Skeletal muscle satellite cell (primary cell): ENCODE data around the gene TFCP2L1. TPM values are rescaled to one million over a fixed set of nuclear protein-coding genes. Genes with fewer than 3 reads are reported as not detected.
"Not testable (repeated sequence)": the region's sequence is repeated elsewhere in the genome, so short reads cannot be mapped to it uniquely, and the experiment has no call there.

Experiments used
- H3K27me3 ChIP-seq: 2 replicates; pipeline ENCODE4 v1.7.0; 2013; ENCODE audit warnings: low read length; ENCODE audit not compliant: control insufficient read depth, insufficient read depth
- H3K36me3 ChIP-seq: 2 replicates; pipeline ENCODE4 v1.7.0; 2013; ENCODE audit warnings: mild to moderate bottlenecking, control low read depth, low read length; ENCODE audit not compliant: insufficient read depth
- H3K4me1 ChIP-seq: 2 replicates; pipeline ENCODE4 v1.7.0; 2013; ENCODE audit warnings: low read length; ENCODE audit not compliant: control insufficient read depth, insufficient read depth
- H3K4me2 ChIP-seq: 2 replicates; pipeline ENCODE4 v1.7.0; 2013; ENCODE audit warnings: mild to moderate bottlenecking, low read length
- H3K4me3 ChIP-seq: 2 replicates; pipeline ENCODE4 v1.7.0; 2013; ENCODE audit warnings: low read length
- H3K9ac ChIP-seq: 2 replicates; pipeline ENCODE4 v1.7.0; 2013; ENCODE audit warnings: mild to moderate bottlenecking, low read depth, low read length, moderate library complexity
- H3K9me3 ChIP-seq: replicated peaks from 2 replicates; pipeline ENCODE4 v1.7.0; 2013; ENCODE audit warnings: mild to moderate bottlenecking, control low read depth, low read length
- total RNA-seq: library from RNA; depleted of rRNA; stranded (reverse); fragments of >200 nt; gene quantifications from 2 replicates; pipeline ENCODE4 v1.2.3, GENCODE V29; 2012; rRNA removed

The TFCP2L1 gene, protein sequence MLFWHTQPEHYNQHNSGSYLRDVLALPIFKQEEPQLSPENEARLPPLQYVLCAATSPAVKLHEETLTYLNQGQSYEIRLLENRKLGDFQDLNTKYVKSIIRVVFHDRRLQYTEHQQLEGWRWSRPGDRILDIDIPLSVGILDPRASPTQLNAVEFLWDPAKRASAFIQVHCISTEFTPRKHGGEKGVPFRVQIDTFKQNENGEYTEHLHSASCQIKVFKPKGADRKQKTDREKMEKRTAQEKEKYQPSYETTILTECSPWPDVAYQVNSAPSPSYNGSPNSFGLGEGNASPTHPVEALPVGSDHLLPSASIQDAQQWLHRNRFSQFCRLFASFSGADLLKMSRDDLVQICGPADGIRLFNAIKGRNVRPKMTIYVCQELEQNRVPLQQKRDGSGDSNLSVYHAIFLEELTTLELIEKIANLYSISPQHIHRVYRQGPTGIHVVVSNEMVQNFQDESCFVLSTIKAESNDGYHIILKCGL
- total RNA-seq = under 0.01 TPM in 2 replicates

DNA sequence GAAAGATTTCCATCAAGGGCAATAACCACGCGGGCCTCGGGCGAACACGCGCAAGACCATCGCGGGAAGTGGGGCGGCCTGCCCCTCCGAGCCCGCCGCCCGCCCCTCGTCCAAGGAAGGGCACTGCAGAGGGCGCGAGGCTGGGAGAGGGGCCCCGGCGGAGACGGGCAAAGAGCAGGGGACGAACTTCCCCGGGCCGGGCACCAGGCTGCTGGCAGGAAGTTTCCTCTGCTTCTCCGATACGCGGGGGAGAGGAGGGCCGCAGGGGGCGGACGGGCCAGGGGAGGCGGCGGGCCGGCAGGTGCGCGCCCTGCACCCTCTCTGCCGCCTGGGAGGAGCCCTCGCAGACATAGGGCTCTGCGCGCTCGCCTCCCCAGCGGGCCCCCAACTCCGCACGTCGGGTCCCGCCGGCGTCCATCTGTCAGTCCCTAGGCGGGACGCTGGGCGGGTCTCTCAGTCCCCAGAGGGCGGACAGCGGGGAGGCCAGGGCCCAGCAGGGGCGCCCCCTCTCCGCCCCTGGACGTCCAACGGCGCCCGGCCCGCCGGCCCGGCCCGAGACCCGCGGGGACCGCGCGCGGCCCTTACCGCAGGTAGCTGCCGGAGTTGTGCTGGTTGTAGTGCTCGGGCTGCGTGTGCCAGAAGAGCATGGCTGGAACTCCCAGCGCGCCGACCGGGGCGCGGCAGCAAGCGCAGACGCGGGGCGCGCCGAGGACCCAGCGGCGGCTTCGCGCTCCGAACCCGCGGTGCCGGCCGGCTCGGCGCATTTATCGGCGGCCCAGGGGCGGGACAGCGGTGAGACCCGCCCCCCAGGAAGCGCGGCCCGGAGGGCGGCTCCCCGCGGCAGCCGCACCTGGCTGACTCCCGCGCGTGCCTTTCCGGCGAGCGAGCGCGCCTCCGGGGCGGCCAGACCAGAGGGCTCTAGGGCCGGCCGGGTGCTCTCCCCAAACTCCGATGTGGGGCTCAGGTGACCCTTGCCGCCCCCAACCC is at the start of gene TFCP2L1:
TFCP2L1 (minus strand) TSS at position 740 of the 987 bp plus-strand sequence; CDS start at position 647, 93 bp downstream.
- Histone ChIP-seq H3K4me1 (peaks cover 16% of the 10 kb centered on the region), H3K27me3 (peaks cover 82% of the 10 kb centered on the region), H3K4me2 (peak within 1 kb of the TSS; percentile 75), H3K36me3 (no peaks in the 10 kb centered on the region), H3K9me3 (no peaks in the 10 kb centered on the region), H3K4me3 (peak within 1 kb of the TSS; percentile 53), H3K9ac (no peak within 1 kb of the TSS)

DNA sequence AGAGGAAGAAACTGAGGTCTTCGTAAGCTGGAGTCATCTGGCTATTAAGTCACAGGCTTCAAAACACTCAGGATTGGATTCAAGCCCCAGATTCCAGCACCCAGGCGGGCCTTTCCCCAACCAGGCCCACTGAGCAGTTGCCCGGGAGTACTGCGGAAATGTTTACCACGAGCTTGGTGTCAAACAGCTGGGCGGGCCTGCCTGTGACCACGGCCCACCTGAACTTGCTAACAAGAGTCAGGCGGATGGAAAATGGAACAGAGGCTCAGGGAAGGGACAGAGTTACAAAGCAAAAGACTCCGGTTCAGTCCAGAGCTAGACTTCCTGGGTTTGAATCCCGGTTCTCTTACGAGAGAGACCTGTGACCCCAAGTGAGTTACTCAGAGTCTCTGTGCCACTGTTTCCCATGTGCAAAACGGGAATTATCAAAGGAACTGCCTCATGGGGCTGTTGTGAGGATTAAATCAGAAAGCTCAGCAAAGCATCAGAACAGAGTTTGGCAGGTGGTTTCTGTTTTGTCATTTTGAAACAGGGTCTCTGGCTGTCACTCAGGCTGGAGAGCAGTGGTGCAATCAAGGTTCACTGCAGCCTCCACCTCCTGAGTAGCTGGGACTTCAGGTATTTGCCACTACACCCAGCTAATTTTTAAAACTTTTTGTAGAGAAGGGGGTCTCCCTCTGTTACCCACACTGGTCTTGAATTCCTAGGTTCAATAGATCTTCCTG is 49.0 kb upstream of the TFCP2L1 start:
- no peaks in the 10 kb centered on the region for H3K9me3 ChIP-seq
- H3K36me3 ChIP-seq = peaks cover 17% of the 10 kb centered on the region
- H3K27me3 ChIP-seq = peaks cover 10% of the 10 kb centered on the region
- H3K9ac ChIP-seq = no peak overlapping the region
- H3K4me2 ChIP-seq = no peak overlapping the region
- peaks cover 2% of the 10 kb centered on the region for H3K4me1 ChIP-seq
- H3K4me3 ChIP-seq = no peak overlapping the region

DNA sequence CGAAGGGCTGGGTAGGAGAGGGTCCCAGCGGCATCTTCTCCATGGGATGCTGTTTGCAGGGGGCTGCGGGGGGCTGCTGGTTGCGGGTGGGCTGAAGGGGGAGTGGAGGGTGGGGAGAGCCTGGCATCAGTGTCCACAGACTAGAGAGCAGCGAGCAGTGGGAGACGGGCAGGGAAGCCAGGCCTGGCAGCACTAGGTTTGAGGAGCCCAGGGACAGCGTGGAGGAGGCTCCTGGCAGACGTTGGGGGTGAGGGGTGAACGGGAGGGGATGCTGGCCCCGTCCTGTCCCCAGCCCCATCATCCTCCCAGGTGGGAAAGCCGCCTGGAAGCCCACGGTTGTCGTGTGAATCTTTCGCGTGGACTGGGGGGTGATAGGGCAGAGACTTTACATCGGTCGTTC is 48.2 kb upstream of the TFCP2L1 start:
- no peaks in the 10 kb centered on the region for H3K9me3 ChIP-seq
- H3K4me2 ChIP-seq = no peak overlapping the region

DNA sequence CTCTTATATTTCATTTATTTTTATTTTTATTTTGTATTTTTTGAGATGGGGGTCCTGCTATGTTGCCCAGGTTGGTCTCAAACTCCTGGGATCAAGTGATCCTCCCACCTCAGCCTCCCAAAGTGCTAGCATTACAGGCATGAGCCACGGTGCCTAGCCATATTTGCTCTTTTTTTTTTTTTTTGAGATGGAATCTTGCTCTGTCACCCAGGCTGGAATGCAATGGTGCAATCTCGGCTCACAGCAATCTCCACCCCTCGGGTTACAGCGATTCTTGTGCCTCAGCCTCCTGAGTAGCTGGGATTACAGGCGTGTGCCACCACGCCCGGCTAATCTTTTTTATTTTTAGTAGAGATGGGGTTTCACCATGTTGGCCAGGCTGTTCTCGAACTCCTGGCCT is 46.3 kb upstream of the TFCP2L1 start:
- not testable (repeated sequence) for H3K4me2 ChIP-seq, H3K9ac ChIP-seq, H3K4me3 ChIP-seq, H3K36me3 ChIP-seq, H3K4me1 ChIP-seq, H3K9me3 ChIP-seq
- H3K27me3 ChIP-seq = peaks cover 15% of the 10 kb centered on the region

More for the DNA sequence above, 48.2 kb upstream of the TFCP2L1 start:
- Histone ChIP-seq H3K27me3 (peaks cover 15% of the 10 kb centered on the region), H3K4me3 (no peak overlapping the region), H3K9ac (no peak overlapping the region), H3K36me3 (peaks cover 9% of the 10 kb centered on the region), H3K4me1 (peaks cover 2% of the 10 kb centered on the region)

DNA sequence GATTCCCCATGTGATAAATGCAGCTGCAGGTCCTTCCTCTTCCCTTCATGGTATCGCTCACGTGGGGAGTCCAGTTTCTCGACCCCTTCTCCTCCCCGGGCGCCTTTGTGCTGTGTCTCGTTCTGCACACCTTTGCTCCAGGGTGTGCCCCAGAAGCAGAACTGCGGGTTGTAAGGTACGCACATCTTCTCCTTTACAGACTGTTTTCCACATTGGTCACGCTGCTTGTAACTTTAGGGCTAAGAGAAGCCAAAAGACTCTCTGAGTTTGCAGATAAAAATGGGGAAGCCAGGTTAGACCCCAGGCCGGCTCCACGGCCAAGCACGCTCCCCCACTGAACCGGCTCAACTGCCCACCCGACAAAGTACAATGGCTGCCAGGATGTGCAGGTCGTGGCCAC is 45.9 kb upstream of the TFCP2L1 start:
- Histone ChIP-seq H3K4me1 (no peaks in the 10 kb centered on the region), H3K9ac (no peak overlapping the region), H3K27me3 (peaks cover 15% of the 10 kb centered on the region), H3K9me3 (no peaks in the 10 kb centered on the region), H3K4me2 (no peak overlapping the region), H3K4me3 (no peak overlapping the region), H3K36me3 (no peaks in the 10 kb centered on the region)

DNA sequence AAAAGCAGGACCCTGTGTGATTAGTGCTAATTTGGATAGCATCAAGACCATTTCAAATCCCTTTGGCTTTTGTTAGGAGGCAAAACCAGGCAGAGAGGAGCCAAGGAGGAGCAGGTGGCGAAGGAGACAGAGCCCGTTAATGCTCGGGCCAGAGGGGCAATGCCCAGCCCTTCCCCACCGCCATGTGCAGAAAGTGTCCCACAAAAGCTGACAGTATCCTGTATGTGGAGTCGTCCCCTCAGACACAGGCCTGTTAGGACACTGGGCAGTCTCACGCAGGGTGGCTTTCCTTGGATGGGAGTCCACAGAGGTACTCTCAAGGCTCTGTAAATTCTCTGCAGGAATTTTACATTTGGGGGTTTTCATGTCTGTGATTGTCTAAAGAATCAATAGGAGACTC is 44.8 kb upstream of the TFCP2L1 start:
- H3K36me3 ChIP-seq = no peaks in the 10 kb centered on the region
- H3K4me1 ChIP-seq = no peaks in the 10 kb centered on the region
- H3K4me3 ChIP-seq = no peak overlapping the region
- peaks cover 21% of the 10 kb centered on the region for H3K27me3 ChIP-seq
- no peaks in the 10 kb centered on the region for H3K9me3 ChIP-seq
- no peak overlapping the region for H3K4me2 ChIP-seq
- no peak overlapping the region for H3K9ac ChIP-seq

DNA sequence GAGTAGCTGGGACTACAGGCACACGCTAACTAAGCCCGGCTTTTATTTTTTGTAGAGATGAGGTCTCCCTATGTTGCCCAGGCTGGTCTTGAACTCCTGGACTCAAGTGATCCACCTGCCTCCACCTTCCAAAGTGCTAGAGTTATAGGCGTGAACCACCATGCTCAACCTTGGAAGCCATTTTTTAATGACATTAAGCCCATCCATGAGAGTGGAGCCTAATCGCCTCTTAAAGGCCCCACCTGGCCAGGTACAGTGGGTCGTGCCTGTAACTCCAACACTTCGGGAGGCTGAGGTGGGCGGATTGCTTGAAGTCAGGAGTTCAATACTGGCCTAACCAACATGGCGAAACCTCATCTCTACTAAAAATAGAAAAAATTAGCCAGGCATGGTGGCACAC is 41.6 kb upstream of the TFCP2L1 start:
- no peak overlapping the region for H3K4me3 ChIP-seq
- H3K9me3 ChIP-seq = no peaks in the 10 kb centered on the region
- H3K4me1 ChIP-seq = no peaks in the 10 kb centered on the region
- no peak overlapping the region for H3K4me2 ChIP-seq
- H3K27me3 ChIP-seq = peaks cover 29% of the 10 kb centered on the region
- no peaks in the 10 kb centered on the region for H3K36me3 ChIP-seq
- H3K9ac ChIP-seq = no peak overlapping the region

DNA sequence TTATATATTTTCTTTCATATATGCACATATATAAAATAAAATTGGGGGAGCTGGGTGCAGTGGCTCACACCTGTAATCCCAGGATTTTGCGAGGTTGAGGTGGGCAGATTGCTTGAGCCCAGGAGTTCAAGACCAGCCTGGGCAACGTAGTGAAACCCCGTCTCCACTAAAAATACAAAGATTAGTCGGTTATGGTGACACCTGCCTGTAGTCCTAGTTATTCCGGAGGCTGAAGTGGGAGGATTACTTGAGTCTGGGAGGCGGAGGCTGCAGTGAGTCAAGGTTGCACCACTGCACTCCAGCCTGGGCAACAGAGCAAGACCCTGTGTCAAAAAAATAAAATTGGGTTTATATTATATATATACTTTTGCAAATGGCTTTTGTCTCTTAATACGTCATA is 39.6 kb upstream of the TFCP2L1 start:
- H3K9ac ChIP-seq = no peak overlapping the region
- H3K4me1 ChIP-seq = no peaks in the 10 kb centered on the region
- H3K4me3 ChIP-seq = no peak overlapping the region
- no peaks in the 10 kb centered on the region for H3K36me3 ChIP-seq
- no peak overlapping the region for H3K4me2 ChIP-seq
- H3K27me3 ChIP-seq = peaks cover 38% of the 10 kb centered on the region
- H3K9me3 ChIP-seq = no peaks in the 10 kb centered on the region

DNA sequence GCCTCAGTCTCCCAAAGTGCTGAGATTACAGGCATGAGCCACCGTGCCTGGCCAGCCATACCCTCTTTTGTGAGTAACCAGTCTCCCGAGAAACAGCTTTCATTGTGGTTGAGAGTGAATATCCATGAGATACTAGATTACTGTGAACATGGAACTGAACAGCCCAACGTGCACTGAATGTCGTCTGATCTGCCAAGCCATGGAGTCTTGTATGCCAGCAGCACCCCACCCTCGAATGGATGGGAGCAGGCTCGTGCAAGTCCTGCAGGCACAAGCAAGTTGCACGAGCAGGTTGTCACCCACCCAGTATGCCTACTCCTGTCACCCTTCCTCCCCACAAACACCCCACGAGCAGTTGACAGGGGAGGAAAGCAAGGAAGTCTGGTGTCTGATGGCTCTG is 36.5 kb upstream of the TFCP2L1 start:
- Histone ChIP-seq H3K9me3 (no peaks in the 10 kb centered on the region), H3K4me1 (no peaks in the 10 kb centered on the region), H3K27me3 (peaks cover 32% of the 10 kb centered on the region), H3K4me2 (no peak overlapping the region), H3K9ac (no peak overlapping the region), H3K4me3 (no peak overlapping the region), H3K36me3 (no peaks in the 10 kb centered on the region)

DNA sequence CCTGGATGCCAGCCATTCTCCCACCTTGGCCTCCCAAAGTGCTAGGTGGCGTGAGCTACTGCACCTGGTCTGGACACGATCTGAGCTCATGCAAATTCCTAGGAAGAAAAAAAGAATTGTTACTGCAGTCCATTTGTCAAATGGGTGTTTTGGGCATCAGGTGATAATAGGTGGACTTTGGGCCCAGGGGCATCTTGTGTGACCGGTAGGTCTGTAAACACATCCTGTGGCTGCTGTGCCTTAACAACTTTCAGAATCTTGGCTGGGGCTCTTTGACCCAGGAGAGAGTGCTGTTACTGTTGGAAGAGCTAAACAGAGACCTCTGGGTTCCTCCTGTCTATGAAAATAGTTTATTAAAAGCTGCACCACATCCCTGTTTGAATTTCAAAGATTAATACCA is 34.9 kb upstream of the TFCP2L1 start:
- no peaks in the 10 kb centered on the region for H3K9me3 ChIP-seq
- H3K9ac ChIP-seq = no peak overlapping the region
- H3K4me2 ChIP-seq = no peak overlapping the region
- no peaks in the 10 kb centered on the region for H3K36me3 ChIP-seq
- H3K4me3 ChIP-seq = no peak overlapping the region
- peaks cover 31% of the 10 kb centered on the region for H3K27me3 ChIP-seq
- H3K4me1 ChIP-seq = no peaks in the 10 kb centered on the region

DNA sequence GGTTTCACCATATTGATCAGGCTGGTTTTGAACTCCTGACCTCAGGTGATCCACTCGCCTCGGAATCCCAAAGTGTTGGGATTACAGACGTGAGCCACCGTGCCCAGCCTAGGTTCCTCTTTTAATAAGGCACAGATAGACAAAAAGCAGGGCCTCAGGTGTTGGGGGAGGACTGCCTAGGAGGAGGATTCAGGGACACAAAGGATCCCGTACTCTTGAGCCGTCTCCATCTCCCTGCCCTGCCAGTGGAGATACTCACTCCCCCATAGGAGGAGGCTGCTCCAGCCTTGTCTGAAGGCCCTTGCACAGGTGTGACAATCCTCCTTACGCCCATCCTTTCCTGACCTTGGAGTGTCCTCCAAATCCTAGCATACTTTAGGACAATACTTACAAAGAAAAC is 32.0 kb upstream of the TFCP2L1 start:
- H3K27me3 ChIP-seq = peaks cover 25% of the 10 kb centered on the region
- H3K4me1 ChIP-seq = no peaks in the 10 kb centered on the region
- H3K36me3 ChIP-seq = no peaks in the 10 kb centered on the region
- H3K9me3 ChIP-seq = no peaks in the 10 kb centered on the region
- H3K4me3 ChIP-seq = no peak overlapping the region
- no peak overlapping the region for H3K4me2 ChIP-seq
- no peak overlapping the region for H3K9ac ChIP-seq
